HEK293 (cell line): Measurements from ENCODE around the gene KCNMA1.

ENCODE experiments used
- CTCF ChIA-PET: fragments of 350-600 bp; formaldehyde crosslinking; extraction: SDS; loops from one replicate; lab custom pipeline; 2021; ENCODE audit warnings: antibody characterized with exemption; lab: Yijun Ruan, JAX
- POLR2A ChIA-PET: fragments of 300-600 bp; formaldehyde crosslinking; extraction: SDS; loops from one replicate; lab custom pipeline; 2020; ENCODE audit warnings: antibody characterized with exemption, inconsistent platforms; lab: Yijun Ruan, JAX
- H3K27ac ChIP-seq: fragments of 200-500 bp; sonication (Bioruptor generic); 2 replicates; pipeline ENCODE4 v1.5.1; 2014; ENCODE audit warnings: low read depth, low read length, control low read depth, inconsistent platforms; ENCODE audit errors: extremely low read depth
- H3K36me3 ChIP-seq, 2 experiments: fragments of 200-500 bp in 1 of 2; sonication (Bioruptor generic) in 1 of 2; 1 replicate in 1 of 2; 2 replicates in 1 of 2; pipeline ENCODE4 v1.5.1; 2014 to 2017; ENCODE audit warnings: inconsistent platforms in 2 of 2, low read length in 2 of 2; ENCODE audit not compliant: control insufficient read depth in 2 of 2, insufficient read depth in 1 of 2
- H3K4me1 ChIP-seq: fragments of 200-500 bp; sonication (Bioruptor generic); 2 replicates; pipeline ENCODE4 v1.5.1; 2014; ENCODE audit warnings: mild to moderate bottlenecking, low read length, inconsistent platforms; ENCODE audit not compliant: control insufficient read depth, insufficient read depth
- H3K4me3 ChIP-seq: 2 replicates; pipeline ENCODE4 v1.5.1; 2011; ENCODE audit warnings: low read depth, mild to moderate bottlenecking, control low read depth, low read length, moderate library complexity
- H3K9me3 ChIP-seq: fragments of 200-500 bp; sonication (Bioruptor generic); 2 replicates; pipeline ENCODE4 v1.5.1; 2014; ENCODE audit warnings: low read depth, low read length, inconsistent platforms; ENCODE audit not compliant: control insufficient read depth, insufficient read depth
- EGR2 ChIP-seq: fragments of 450-650 bp; formaldehyde crosslinking; IDR thresholded peaks from 2 replicates; pipeline ENCODE4 v1.5.1; 2016; ENCODE audit warnings: low read depth, missing biosample characterization, missing genetic modification characterization
- PRDM1 ChIP-seq: fragments of 450-650 bp; formaldehyde crosslinking; IDR thresholded peaks from 2 replicates; pipeline ENCODE4; 2016; ENCODE audit warnings: missing biosample characterization, missing genetic modification characterization
- RBAK ChIP-seq: fragments of 450-650 bp; formaldehyde crosslinking; IDR thresholded peaks from 2 replicates; pipeline ENCODE4 v1.5.1; 2016; ENCODE audit warnings: missing biosample characterization, missing genetic modification characterization
- SCRT1 ChIP-seq: fragments of 450-650 bp; formaldehyde crosslinking; IDR thresholded peaks from 2 replicates; pipeline ENCODE4 v1.5.1; 2016; ENCODE audit warnings: missing biosample characterization, missing genetic modification characterization, borderline replicate concordance
- ZFHX2 ChIP-seq: fragments of 450-650 bp; formaldehyde crosslinking; conservative IDR thresholded peaks from 2 replicates; pipeline ENCODE4 v1.5.1; 2016; ENCODE audit warnings: missing biosample characterization, missing genetic modification characterization
- ZNF140 ChIP-seq: fragments of 450-650 bp; formaldehyde crosslinking; IDR thresholded peaks from 2 replicates; pipeline ENCODE4 v1.5.1; 2016; ENCODE audit warnings: missing biosample characterization, missing genetic modification characterization
- ZNF157 ChIP-seq: fragments of 450-650 bp; formaldehyde crosslinking; IDR thresholded peaks from 2 replicates; pipeline ENCODE4 v1.5.1; 2016; ENCODE audit warnings: missing biosample characterization, missing genetic modification characterization
- ZNF202 ChIP-seq: fragments of 450-650 bp; formaldehyde crosslinking; IDR thresholded peaks from 2 replicates; pipeline ENCODE4 v1.5.1; 2016; ENCODE audit warnings: missing biosample characterization, missing genetic modification characterization, borderline replicate concordance
- ZNF335 ChIP-seq: fragments of 450-650 bp; formaldehyde crosslinking; conservative IDR thresholded peaks from 2 replicates; pipeline ENCODE4 v1.5.1; 2016; ENCODE audit warnings: missing biosample characterization, missing genetic modification characterization
- ZNF366 ChIP-seq: fragments of 450-650 bp; formaldehyde crosslinking; conservative IDR thresholded peaks from 2 replicates; pipeline ENCODE4 v1.5.1; 2016; ENCODE audit warnings: missing biosample characterization, missing genetic modification characterization
- ZNF473 ChIP-seq: fragments of 450-650 bp; formaldehyde crosslinking; IDR thresholded peaks from 2 replicates; pipeline ENCODE4 v1.5.1; 2017; ENCODE audit warnings: missing biosample characterization, missing genetic modification characterization
- ZNF521 ChIP-seq: fragments of 450-650 bp; formaldehyde crosslinking; IDR thresholded peaks from 2 replicates; pipeline ENCODE4 v1.5.1; 2017; ENCODE audit warnings: missing biosample characterization, mild to moderate bottlenecking, missing genetic modification characterization
- ZNF654 ChIP-seq: fragments of 450-650 bp; formaldehyde crosslinking; IDR thresholded peaks from 2 replicates; pipeline ENCODE4 v1.5.1; 2016; ENCODE audit warnings: low read depth, missing biosample characterization, missing genetic modification characterization
- ZNF658 ChIP-seq: fragments of 450-650 bp; formaldehyde crosslinking; IDR thresholded peaks from 2 replicates; pipeline ENCODE4; 2016; ENCODE audit warnings: missing biosample characterization, missing genetic modification characterization
- ZNF792 ChIP-seq: fragments of 450-650 bp; formaldehyde crosslinking; IDR thresholded peaks from 2 replicates; pipeline ENCODE4 v1.5.1; 2016; ENCODE audit warnings: missing biosample characterization, missing genetic modification characterization
- ZNF830 ChIP-seq: fragments of 450-650 bp; IDR thresholded peaks from 2 replicates; pipeline ENCODE4 v1.5.0; 2018; ENCODE audit warnings: missing biosample characterization, missing genetic modification characterization, low read depth, mild to moderate bottlenecking, moderate library complexity
- TF ChIP-seq, protein P1 (sequence below): fragments of 450-650 bp; formaldehyde crosslinking; IDR thresholded peaks from 2 replicates; pipeline ENCODE4 v1.5.1; 2016; ENCODE audit warnings: missing biosample characterization, missing genetic modification characterization, low read depth
- TF ChIP-seq, protein P2 (sequence below): fragments of 450-650 bp; formaldehyde crosslinking; IDR thresholded peaks from 2 replicates; pipeline ENCODE4 v1.5.1; 2016; ENCODE audit warnings: missing biosample characterization, missing genetic modification characterization
- TF ChIP-seq, protein P3 (sequence below): fragments of 450-650 bp; formaldehyde crosslinking; IDR thresholded peaks from 2 replicates; pipeline ENCODE4 v1.5.1; 2016; ENCODE audit warnings: missing biosample characterization, missing genetic modification characterization

The KCNMA1 gene

DNA sequence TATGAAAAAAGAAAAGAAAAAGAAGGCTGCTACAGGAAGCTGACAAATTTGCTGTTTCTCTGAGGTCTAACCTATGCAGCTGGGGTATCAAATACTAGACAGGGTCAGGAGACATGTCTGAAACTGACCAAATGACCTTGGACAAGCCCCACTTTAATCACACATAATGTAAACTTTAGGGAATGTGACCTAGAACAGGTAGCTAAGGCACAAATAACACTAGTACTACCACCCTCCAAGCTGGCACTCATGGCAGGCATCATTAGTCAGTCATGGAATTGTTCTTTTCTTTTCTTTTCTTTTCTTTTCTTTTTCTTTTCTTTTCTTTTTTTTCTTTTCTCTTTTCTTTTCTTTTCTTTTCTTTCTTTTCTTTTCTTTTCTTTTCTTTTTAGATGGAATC lies 250.4 kb downstream of the KCNMA1 start:
- ChIA-PET CTCF (interaction anchor here (1.6 to 2.1 kb wide), 3 partner anchors 118 to 256 kb away, joined by 5 to 8 read pairs (median 7); no protein-coding TSS in a partner anchor), POLR2A (no interaction called here)
- Histone ChIP-seq H3K9me3 (no peaks in the 10 kb centered on the region), H3K36me3 (no peaks in the 10 kb centered on the region), H3K27ac (no peak overlapping the region), H3K4me1 (peaks cover 3% of the 10 kb centered on the region), H3K4me3 (no peak overlapping the region)
- TF ChIP-seq ZNF157 (tag by site-specific recombination) (no peak), PRDM1 (tag by site-specific recombination) (peak; percentile 77), ZNF658 (no peak), ZNF366 (0 out of 2 replicates have a peak, but pooled peaks have one; percentile 14)
- TF ChIP-seq, protein P1, sequence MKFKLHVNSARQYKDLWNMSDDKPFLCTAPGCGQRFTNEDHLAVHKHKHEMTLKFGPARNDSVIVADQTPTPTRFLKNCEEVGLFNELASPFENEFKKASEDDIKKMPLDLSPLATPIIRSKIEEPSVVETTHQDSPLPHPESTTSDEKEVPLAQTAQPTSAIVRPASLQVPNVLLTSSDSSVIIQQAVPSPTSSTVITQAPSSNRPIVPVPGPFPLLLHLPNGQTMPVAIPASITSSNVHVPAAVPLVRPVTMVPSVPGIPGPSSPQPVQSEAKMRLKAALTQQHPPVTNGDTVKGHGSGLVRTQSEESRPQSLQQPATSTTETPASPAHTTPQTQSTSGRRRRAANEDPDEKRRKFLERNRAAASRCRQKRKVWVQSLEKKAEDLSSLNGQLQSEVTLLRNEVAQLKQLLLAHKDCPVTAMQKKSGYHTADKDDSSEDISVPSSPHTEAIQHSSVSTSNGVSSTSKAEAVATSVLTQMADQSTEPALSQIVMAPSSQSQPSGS (tag by site-specific recombination), result no peak

DNA sequence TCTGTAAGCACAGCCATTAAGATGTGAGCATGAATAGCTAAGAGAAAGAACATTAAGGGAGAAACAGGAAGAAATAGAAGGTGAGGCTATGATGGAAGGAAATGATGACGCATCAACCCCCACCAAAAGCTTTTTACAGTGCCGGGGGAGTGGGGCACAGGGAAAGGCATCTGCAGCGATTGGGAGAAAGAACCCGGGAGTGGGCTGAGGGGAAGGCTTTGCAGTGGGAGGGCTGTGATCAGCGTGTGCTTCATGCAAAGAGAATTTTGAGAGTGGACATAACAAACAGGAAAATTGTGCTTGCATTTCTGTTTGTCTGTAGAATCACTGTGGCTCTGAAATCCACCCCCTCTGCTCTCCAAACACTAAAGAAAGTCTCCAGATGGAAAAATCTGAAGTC lies 250.8 kb downstream of the KCNMA1 start:
- TF ChIP-seq RBAK (tag by site-specific recombination), result no peak
- TF ChIP-seq ZNF830 (tag by site-specific recombination), result no peak
- TF ChIP-seq ZNF140 (tag by site-specific recombination), result no peak
- TF ChIP-seq ZNF473 (tag by site-specific recombination), result no peak
- peak; percentile 85 for TF ChIP-seq EGR2 (tag by site-specific recombination)
- TF ChIP-seq ZNF202 (tag by site-specific recombination), result no peak
- TF ChIP-seq ZNF521 (tag by site-specific recombination), result no peak
- TF ChIP-seq, protein P2, sequence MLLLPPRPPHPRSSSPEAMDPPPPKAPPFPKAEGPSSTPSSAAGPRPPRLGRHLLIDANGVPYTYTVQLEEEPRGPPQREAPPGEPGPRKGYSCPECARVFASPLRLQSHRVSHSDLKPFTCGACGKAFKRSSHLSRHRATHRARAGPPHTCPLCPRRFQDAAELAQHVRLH (tag by site-specific recombination), result no peak
- TF ChIP-seq ZNF792 (tag by site-specific recombination), result no peak
- peak; percentile 81 for TF ChIP-seq ZFHX2
- TF ChIP-seq ZNF654 (tag by site-specific recombination), result no peak
- TF ChIP-seq ZNF335, result no peak
- no peaks in the 10 kb centered on the region for H3K9me3 ChIP-seq
- no peak overlapping the region for H3K27ac ChIP-seq
- no peaks in the 10 kb centered on the region for H3K36me3 ChIP-seq
- H3K4me3 ChIP-seq, result no peak overlapping the region
- ChIA-PET CTCF (interaction anchor here (0.7 to 2.1 kb wide), 4 partner anchors 118 to 270 kb away, joined by 3 to 8 read pairs (median 6); no protein-coding TSS in a partner anchor), POLR2A (no interaction called here)
- H3K4me1 ChIP-seq, result peaks cover 3% of the 10 kb centered on the region

DNA sequence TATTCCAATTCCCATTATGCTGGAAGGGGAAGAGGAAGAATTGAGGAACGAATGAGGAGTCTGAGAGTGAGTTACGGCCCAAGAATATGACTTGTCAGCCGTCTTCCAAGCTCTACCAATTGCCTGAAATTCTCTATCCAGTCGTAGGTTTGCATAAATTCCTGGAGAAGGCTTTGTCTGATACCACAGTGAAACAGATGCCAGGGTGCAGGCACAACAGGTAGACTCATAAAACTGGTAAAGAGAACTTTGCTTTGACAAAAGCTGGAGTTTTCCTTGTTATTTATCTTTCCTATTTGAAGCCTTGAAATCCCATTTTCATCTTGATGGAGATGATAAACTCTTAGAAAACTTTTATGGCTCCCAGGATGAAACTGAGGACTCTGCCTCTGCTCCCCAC lies 251.2 kb downstream of the KCNMA1 start:
- TF ChIP-seq, protein P3, sequence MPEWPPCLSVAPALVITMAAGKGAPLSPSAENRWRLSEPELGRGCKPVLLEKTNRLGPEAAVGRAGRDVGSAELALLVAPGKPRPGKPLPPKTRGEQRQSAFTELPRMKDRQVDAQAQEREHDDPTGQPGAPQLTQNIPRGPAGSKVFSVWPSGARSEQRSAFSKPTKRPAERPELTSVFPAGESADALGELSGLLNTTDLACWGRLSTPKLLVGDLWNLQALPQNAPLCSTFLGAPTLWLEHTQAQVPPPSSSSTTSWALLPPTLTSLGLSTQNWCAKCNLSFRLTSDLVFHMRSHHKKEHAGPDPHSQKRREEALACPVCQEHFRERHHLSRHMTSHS (tag by site-specific recombination), result no peak
- TF ChIP-seq SCRT1, result 0 out of 2 replicates have a peak, but pooled peaks have one; percentile 54
- TF ChIP-seq, all 188 proteins: peak for 1
- H3K4me3 ChIP-seq, result no peak overlapping the region
- no peaks in the 10 kb centered on the region for H3K9me3 ChIP-seq
- ChIA-PET CTCF (interaction anchor here (0.6 to 2.1 kb wide), 5 partner anchors 167 to 269 kb away, joined by 3 to 8 read pairs (median 7); no protein-coding TSS in a partner anchor), POLR2A (no interaction called here)
- H3K4me1 ChIP-seq, result peaks cover 3% of the 10 kb centered on the region
- no peaks in the 10 kb centered on the region for H3K36me3 ChIP-seq
- H3K27ac ChIP-seq, result no peak overlapping the region
